HCT116 (cell line): ENCODE measurements around the gene SMAP2.
"Not testable (repeated sequence)": the region's sequence is repeated elsewhere in the genome, so short reads cannot be mapped to it uniquely, and the experiment has no call there.

Experiments used
- POLR2A ChIP-seq: IDR thresholded peaks from 2 replicates; pipeline ENCODE4 v1.7.0; 2011; ENCODE audit warnings: borderline replicate concordance; ENCODE audit not compliant: insufficient read depth, insufficient read length; ENCODE audit errors: extremely low read depth
- POLR2AphosphoS5 ChIP-seq: IDR thresholded peaks from 2 replicates; pipeline ENCODE4 v1.6.1; 2011; ENCODE audit warnings: mild to moderate bottlenecking, low read depth, low read length, moderate library complexity
- RAD21 ChIP-seq: IDR thresholded peaks from 2 replicates; pipeline ENCODE4 v1.6.1; 2012; ENCODE audit warnings: low read depth, mild to moderate bottlenecking
- SP1 ChIP-seq: IDR thresholded peaks from 2 replicates; pipeline ENCODE4 v1.6.1; 2012; ENCODE audit warnings: low read depth
- TCF7L2 ChIP-seq: IDR thresholded peaks from 2 replicates; pipeline ENCODE4 v1.7.0; 2011; ENCODE audit warnings: borderline replicate concordance, inconsistent platforms; ENCODE audit not compliant: insufficient read depth, insufficient read length; ENCODE audit errors: extremely low read depth
- YY1 ChIP-seq: IDR thresholded peaks from 2 replicates; pipeline ENCODE4 v1.6.1; 2011; ENCODE audit warnings: low read length, low read depth, moderate library complexity, mild to moderate bottlenecking; ENCODE audit not compliant: insufficient replicate concordance; ENCODE audit errors: extremely low read depth
- ZNF274 ChIP-seq: fragments of 200-500 bp; sonication (Bioruptor generic); IDR thresholded peaks from 2 replicates; pipeline ENCODE4 v1.6.1; 2014; ENCODE audit warnings: mild to moderate bottlenecking, low read depth, low read length, inconsistent platforms
- TF ChIP-seq, protein P1 (sequence below), 3 experiments: fragments of 200-600 bp in 1 of 3; sonication (generic) in 1 of 3; IDR thresholded peaks in 2 of 3; conservative IDR thresholded peaks in 1 of 3; 2 replicates each; pipeline ENCODE4 v1.5.1; 2012 to 2017; ENCODE audit warnings: low read depth in 2 of 3, low read length in 2 of 3, antibody characterized with exemption in 1 of 3, borderline replicate concordance in 1 of 3, control low read depth in 1 of 3, mild to moderate bottlenecking in 1 of 3, mixed read lengths in 1 of 3, mixed run types in 1 of 3, moderate library complexity in 1 of 3; ENCODE audit not compliant: insufficient read depth in 1 of 3
- TF ChIP-seq, protein P2 (sequence below): IDR thresholded peaks from 2 replicates; pipeline ENCODE4 v1.6.1; 2012
- TF ChIP-seq, protein P3 (sequence below): IDR thresholded peaks from 2 replicates; pipeline ENCODE4 v1.6.1; 2012; ENCODE audit warnings: low read depth

DNA sequence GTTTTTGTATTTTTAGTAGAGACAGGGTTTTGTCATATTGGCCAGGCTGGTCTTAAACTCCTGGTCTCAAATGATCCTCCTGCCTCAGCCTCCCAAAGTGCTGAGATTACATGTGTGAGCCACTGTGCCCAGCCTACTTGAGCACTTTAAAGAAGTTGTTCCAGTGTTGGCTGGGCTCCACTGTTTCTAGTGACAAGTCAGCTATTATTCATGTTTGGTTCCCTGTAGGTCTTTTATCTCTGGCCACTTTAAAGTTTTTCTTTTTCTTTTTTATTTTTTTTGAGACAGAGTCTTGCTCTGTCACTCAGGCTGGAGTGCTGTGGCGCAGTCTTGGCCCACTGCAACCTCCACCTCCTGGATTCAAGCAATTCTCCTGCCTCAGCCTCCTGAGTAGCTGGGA is 42.1 kb upstream of the SMAP2 start:
- TF ChIP-seq POLR2AphosphoS5, SP1, POLR2A, YY1, TCF7L2, RAD21, ZNF274: not testable (repeated sequence)
- TF ChIP-seq, protein P1, sequence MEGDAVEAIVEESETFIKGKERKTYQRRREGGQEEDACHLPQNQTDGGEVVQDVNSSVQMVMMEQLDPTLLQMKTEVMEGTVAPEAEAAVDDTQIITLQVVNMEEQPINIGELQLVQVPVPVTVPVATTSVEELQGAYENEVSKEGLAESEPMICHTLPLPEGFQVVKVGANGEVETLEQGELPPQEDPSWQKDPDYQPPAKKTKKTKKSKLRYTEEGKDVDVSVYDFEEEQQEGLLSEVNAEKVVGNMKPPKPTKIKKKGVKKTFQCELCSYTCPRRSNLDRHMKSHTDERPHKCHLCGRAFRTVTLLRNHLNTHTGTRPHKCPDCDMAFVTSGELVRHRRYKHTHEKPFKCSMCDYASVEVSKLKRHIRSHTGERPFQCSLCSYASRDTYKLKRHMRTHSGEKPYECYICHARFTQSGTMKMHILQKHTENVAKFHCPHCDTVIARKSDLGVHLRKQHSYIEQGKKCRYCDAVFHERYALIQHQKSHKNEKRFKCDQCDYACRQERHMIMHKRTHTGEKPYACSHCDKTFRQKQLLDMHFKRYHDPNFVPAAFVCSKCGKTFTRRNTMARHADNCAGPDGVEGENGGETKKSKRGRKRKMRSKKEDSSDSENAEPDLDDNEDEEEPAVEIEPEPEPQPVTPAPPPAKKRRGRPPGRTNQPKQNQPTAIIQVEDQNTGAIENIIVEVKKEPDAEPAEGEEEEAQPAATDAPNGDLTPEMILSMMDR (IDR thresholded peaks at IDR 0.05 in 2 of 3, conservative IDR thresholded peaks at IDR 0.05 in 1 of 3; ENCODE audit: borderline replicate concordance in 1 of 3, insufficient read depth in 1 of 3, low read depth in 2 of 3, low read length in 2 of 3) = not testable (repeated sequence)
- TF ChIP-seq, protein P2, sequence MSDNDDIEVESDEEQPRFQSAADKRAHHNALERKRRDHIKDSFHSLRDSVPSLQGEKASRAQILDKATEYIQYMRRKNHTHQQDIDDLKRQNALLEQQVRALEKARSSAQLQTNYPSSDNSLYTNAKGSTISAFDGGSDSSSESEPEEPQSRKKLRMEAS = not testable (repeated sequence)
- TF ChIP-seq, protein P3, sequence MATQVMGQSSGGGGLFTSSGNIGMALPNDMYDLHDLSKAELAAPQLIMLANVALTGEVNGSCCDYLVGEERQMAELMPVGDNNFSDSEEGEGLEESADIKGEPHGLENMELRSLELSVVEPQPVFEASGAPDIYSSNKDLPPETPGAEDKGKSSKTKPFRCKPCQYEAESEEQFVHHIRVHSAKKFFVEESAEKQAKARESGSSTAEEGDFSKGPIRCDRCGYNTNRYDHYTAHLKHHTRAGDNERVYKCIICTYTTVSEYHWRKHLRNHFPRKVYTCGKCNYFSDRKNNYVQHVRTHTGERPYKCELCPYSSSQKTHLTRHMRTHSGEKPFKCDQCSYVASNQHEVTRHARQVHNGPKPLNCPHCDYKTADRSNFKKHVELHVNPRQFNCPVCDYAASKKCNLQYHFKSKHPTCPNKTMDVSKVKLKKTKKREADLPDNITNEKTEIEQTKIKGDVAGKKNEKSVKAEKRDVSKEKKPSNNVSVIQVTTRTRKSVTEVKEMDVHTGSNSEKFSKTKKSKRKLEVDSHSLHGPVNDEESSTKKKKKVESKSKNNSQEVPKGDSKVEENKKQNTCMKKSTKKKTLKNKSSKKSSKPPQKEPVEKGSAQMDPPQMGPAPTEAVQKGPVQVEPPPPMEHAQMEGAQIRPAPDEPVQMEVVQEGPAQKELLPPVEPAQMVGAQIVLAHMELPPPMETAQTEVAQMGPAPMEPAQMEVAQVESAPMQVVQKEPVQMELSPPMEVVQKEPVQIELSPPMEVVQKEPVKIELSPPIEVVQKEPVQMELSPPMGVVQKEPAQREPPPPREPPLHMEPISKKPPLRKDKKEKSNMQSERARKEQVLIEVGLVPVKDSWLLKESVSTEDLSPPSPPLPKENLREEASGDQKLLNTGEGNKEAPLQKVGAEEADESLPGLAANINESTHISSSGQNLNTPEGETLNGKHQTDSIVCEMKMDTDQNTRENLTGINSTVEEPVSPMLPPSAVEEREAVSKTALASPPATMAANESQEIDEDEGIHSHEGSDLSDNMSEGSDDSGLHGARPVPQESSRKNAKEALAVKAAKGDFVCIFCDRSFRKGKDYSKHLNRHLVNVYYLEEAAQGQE = not testable (repeated sequence)
